Measurements from ENCODE around the gene CAPN14.

The CAPN14 gene

DNA sequence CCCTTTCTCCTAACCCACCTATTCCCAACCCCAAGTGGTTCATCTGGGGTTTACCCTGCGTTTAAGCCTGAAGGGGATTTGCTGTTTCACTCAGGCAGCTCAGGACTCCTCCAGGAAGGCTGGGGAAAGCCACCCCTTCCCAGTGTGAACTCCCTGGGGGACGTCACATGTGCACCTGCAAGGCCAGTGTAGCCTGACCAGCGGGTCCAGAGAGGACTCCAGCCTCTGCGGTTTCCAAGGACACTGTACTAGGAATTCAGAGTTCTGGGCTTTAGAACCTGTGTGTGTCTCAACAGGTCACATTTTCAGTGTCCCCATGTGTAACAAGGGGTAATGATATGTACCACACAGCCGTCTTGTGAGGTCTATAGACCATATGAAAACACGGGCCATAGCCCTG is 34.5 kb upstream of the CAPN14 start:
- no peak overlapping the region for H3K27ac ChIP-seq
- ChIA-PET CTCF (no interaction called here), POLR2A (ENCODE audit: low non-redundant PET) (no interaction called here)
- no peak for DNase-seq (ENCODE audit: low spot score)
- TF ChIP-seq, protein P1, sequence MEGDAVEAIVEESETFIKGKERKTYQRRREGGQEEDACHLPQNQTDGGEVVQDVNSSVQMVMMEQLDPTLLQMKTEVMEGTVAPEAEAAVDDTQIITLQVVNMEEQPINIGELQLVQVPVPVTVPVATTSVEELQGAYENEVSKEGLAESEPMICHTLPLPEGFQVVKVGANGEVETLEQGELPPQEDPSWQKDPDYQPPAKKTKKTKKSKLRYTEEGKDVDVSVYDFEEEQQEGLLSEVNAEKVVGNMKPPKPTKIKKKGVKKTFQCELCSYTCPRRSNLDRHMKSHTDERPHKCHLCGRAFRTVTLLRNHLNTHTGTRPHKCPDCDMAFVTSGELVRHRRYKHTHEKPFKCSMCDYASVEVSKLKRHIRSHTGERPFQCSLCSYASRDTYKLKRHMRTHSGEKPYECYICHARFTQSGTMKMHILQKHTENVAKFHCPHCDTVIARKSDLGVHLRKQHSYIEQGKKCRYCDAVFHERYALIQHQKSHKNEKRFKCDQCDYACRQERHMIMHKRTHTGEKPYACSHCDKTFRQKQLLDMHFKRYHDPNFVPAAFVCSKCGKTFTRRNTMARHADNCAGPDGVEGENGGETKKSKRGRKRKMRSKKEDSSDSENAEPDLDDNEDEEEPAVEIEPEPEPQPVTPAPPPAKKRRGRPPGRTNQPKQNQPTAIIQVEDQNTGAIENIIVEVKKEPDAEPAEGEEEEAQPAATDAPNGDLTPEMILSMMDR (conservative IDR thresholded peaks at IDR 0.05; ENCODE audit: low read depth): no peak

DNA sequence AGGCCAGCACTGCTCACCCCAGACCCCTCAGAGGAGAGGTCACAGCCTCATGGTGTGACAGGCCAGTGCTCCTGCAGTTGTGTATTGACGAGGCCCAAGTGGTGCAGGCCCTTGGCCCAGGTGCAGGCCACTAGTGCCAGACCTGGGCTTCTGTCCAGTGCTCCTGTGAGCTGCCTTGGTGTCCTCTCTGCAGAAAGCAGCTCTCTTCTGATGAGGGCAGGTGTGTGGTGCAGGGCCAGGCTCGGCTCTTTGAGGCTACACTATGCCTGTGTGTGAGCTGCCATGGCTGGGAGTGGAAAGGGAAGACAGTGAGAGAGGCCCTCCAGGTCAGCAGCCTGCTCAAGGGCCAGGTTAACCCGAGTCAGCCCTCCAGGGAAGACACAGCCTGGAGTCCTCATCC is 33.7 kb upstream of the CAPN14 start:
- DNase-seq (ENCODE audit: low spot score): no peak
- CTCF ChIA-PET: no interaction called here
- TF ChIP-seq, protein P1 (conservative IDR thresholded peaks at IDR 0.05; ENCODE audit: low read depth): no peak
- no peak overlapping the region for H3K27ac ChIP-seq
- POLR2A ChIA-PET (ENCODE audit: low non-redundant PET): no interaction called here

DNA sequence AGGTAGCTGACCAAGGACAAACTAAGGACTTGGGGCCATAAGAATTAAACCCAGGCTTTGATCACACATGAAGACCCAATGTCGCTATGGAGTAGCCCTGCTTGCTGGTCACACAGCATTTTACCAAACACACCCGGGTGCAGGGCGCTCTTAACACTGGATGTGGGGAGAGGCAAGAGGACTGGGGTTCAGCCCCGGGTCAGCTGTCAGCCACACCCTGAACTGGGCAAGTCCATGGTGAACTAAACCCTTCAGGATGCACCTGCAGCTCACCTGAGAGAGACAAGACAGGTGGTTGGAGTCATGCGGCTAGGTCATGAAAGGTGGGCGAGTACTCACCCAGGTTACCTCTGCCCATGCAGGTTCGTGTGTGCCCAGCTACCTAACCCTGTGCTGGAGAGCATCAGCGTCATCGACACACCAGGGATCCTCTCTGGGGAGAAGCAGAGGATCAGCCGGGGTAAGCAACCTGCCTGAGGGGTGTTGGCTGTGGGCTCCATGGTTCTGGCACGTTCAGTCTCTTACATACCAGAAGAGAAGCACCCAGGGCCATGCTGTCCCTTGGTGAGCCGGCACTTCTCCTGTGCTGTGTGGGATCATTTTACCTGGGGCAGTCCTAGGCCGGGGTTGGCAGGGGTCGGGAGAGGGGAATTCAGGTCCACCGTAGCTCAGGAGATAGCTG is 31.8 kb upstream of the CAPN14 start:
- TF ChIP-seq, protein P1 (conservative IDR thresholded peaks at IDR 0.05; ENCODE audit: low read depth): no peak
- POLR2A ChIA-PET (ENCODE audit: low non-redundant PET): no interaction called here
- no peak overlapping the region for H3K27ac ChIP-seq
- CTCF ChIA-PET: no interaction called here
- no peak for DNase-seq (ENCODE audit: low spot score)

GRCh38 chr2:31248139-31248538 is 30.8 kb upstream of the CAPN14 start:
- ChIA-PET CTCF (no interaction called here), POLR2A (ENCODE audit: low non-redundant PET) (no interaction called here)
- no peak for DNase-seq (ENCODE audit: low spot score)
- TF ChIP-seq, protein P1 (conservative IDR thresholded peaks at IDR 0.05; ENCODE audit: low read depth): no peak
- H3K27ac ChIP-seq: no peak overlapping the region

- H3K27ac ChIP-seq: no peak overlapping the region
- no peak for DNase-seq (ENCODE audit: low spot score)
- ChIA-PET CTCF (no interaction called here), POLR2A (ENCODE audit: low non-redundant PET) (no interaction called here)
- TF ChIP-seq, protein P1 (conservative IDR thresholded peaks at IDR 0.05; ENCODE audit: low read depth): no peak
Measured at GRCh38 chr2:31247711-31248110, 30.4 kb upstream of the CAPN14 start.

DNA sequence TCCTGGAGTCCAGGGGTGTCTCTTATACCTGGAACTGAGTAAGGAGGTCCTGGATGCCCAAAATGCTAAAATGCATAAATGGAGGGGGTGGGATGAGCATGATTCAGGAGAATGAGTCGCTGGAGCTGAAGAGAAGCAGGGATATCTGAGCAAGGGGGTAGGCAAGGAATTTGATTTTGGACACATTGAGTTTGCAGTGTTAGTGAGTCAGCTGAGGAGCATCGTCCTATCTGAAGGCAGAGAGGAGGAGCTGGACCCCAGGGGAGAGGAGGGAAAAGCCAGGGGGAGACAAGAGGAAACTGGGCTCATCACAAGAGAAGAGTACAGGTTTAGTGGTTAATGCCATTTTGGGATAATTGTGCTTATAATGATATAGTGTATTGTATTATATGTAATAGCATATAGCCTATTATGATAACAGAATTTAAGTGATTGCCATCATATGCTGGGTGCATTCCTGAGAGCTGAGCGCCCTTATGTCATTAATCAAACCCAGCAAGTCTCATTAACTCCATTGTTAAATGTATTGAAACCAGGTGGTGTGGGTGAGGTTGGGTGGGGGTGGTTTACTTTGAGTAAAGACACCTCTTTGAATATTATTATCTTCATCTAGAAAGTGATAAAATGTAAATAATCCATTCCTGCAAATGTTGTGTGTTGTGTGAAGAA is 29.0 kb upstream of the CAPN14 start:
- DNase-seq (ENCODE audit: low spot score): no peak
- no peak overlapping the region for H3K27ac ChIP-seq
- TF ChIP-seq, protein P1 (conservative IDR thresholded peaks at IDR 0.05; ENCODE audit: low read depth): no peak
- ChIA-PET CTCF (no interaction called here), POLR2A (ENCODE audit: low non-redundant PET) (no interaction called here)
